ENCODE data around the gene IQSEC2.

- TF ChIP-seq, protein P1, sequence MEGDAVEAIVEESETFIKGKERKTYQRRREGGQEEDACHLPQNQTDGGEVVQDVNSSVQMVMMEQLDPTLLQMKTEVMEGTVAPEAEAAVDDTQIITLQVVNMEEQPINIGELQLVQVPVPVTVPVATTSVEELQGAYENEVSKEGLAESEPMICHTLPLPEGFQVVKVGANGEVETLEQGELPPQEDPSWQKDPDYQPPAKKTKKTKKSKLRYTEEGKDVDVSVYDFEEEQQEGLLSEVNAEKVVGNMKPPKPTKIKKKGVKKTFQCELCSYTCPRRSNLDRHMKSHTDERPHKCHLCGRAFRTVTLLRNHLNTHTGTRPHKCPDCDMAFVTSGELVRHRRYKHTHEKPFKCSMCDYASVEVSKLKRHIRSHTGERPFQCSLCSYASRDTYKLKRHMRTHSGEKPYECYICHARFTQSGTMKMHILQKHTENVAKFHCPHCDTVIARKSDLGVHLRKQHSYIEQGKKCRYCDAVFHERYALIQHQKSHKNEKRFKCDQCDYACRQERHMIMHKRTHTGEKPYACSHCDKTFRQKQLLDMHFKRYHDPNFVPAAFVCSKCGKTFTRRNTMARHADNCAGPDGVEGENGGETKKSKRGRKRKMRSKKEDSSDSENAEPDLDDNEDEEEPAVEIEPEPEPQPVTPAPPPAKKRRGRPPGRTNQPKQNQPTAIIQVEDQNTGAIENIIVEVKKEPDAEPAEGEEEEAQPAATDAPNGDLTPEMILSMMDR (IDR thresholded peaks at IDR 0.05) = no peak
- TF ChIP-seq POLR2A (IDR thresholded peaks at IDR 0.05) = no peak
Measured at GRCh38 chrX:53316111-53316859, 34.9 kb upstream of the IQSEC2 start.

Data from esophagus squamous epithelium (tissue), 4 donors.